SH-SY5Y (cell line): ENCODE results near the gene CAV3.

Source experiments
- GATA2 ChIP-seq: IDR thresholded peaks from 2 replicates; pipeline ENCODE4 v1.6.1; 2011; ENCODE audit warnings: mild to moderate bottlenecking, low read depth, low read length
- GATA3 ChIP-seq: IDR thresholded peaks from 2 replicates; pipeline ENCODE4 v1.6.1; 2011; ENCODE audit warnings: low read depth, mild to moderate bottlenecking, low read length, moderate library complexity

- TF ChIP-seq GATA2 (no peak), GATA3 (no peak)
Observed at GRCh38 chr3:8775602-8776001, 42.0 kb downstream of the CAV3 start.
